ENCODE results near the gene ACOT13.
"Not testable (repeated sequence)": the region's sequence is repeated elsewhere in the genome, so short reads cannot be mapped to it uniquely, and the experiment has no call there.

Gene ACOT13

DNA sequence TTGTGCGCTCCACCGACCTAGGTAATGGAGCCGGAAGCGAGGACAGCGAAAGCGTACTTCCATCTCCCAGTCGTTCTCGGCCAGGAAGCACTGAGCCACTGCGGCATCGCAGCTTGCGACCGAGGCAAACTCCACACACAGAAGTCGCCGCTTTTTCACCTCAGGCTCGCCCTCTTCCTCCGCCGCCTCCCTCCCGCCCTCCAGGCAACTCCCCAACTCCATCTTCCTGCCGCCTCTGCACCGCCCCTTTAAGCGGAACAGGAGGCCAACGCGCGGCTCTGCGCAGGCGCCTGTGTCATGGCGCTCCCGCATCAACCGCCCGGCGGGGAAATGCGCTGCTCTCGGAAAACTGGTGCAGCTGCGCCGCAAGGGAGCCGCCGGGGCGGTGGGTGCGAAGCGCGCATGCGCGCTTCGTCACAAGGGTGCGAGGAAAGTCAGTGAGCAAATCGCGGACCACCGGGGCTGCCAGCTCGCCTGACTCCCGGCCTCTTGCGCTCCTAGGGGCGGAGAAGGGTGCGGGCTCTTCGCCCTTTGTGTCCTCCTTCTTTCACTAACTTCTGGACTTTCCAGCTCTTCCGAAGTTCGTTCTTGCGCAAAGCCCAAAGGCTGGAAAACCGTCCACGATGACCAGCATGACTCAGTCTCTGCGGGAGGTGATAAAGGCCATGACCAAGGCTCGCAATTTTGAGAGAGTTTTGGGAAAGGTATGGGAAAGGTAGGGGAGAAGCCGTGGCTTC, at the start of gene ACOT13, which contains the start of gene TDP2:
Gene ACOT13 (plus strand): TSS at position 437 of the 737 bp plus-strand sequence. CDS start 187 bp downstream, at position 624.
Gene TDP2 (minus strand): TSS at position 259 of the 737 bp plus-strand sequence. CDS start 37 bp downstream, at position 222.
- FAIRE-seq, result no peak

DNA sequence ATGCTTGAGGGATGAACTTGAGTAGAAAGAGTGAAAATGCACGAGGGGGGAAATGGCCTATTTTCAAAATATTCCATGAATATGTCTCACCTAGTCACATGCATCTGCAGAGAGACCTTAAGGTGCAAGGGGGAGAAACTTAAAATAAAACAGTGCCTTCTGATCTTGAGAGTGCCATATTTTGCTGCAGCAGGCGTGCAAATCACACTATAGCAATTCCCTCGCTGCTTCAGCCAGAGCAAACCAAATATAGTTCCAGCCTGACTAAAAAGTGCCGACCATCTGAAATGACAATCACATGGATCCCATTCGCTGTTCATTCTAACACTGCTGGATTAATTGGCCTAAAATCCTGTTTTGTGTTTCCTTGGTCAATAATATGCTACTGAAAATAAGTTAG, 47.2 kb upstream of the ACOT13 start:
- FAIRE-seq, result no peak

DNA sequence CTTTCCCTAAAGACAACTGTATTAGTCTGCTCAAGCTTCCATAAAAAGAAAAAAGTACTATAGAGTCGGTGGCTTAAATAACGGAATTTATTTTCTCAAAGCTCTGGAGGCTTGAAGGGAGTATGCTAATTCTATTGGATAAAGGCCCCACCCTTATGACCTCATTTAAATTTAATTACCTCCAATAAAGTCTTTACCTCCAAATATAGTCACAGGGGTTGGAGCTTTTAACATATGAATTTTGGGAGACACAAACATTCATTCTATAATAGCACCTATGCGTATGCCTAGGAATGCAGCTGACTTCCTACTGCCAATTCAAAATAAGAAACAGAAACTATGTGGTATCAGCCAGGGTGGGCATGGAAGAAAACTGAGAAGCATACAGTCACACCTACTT, 46.2 kb upstream of the ACOT13 start:
- no peak for FAIRE-seq

DNA sequence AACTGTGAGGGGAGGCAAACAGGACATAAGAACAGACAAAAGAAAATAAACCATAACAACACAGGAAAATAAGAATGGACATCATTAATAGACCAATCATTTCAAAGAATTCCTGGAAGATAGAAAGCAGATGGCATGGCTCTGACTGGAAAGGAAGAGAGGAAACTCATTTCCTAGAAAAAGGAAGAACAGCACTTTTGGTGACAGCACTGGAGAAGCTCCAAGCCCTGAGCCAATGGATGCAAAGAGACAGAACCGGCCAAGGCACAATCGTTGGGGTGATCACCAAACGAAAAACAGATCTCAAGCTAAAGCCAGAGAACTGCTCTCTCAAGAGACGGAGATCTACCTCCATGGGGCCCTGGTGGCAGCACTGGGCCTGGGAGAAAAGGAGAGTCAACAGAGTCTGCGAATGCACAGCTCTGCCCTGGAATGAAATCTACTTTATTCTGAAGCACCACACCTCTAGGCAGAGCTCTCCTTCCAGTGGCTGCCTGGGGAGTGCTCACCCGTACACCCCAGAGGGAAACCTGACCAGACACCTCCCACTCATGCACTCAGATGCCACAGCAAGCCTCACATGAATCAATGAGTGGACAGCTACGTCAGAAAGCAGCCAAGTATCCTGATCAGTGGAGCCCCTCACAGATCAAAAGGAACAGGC, 45.1 kb upstream of the ACOT13 start:
- FAIRE-seq, result no peak

DNA sequence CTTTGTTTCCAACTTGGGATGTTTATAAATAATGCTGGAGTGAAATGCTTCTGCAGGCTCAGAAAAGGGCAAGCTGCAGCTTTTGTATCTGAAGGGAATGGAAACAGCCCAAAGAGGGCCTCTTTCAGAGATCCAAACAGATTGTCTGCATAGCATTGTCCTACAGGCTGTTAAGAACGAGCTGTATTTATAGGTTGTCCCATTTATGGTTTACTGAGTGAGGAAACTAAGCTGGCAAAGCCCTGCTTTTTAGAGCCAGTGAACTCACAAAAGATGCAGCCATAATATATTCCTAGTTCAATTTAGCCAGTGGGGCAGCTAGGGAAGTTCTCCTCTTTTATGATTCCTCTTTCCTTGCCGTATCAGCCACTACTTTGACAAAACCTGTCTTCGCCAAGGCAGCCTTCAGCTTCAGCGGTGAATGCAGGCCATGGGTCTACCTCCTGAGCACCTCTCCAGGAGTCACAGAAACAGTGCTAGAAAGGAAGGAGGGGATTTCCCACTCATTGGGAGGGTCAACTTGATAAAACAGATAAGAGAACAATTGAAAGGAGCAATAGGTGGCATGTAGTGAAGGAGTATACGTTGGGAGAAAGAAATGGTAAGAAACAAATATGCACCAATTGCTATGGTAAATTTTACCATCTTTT, 35.9 kb upstream of the ACOT13 start:
- no peak for FAIRE-seq

DNA sequence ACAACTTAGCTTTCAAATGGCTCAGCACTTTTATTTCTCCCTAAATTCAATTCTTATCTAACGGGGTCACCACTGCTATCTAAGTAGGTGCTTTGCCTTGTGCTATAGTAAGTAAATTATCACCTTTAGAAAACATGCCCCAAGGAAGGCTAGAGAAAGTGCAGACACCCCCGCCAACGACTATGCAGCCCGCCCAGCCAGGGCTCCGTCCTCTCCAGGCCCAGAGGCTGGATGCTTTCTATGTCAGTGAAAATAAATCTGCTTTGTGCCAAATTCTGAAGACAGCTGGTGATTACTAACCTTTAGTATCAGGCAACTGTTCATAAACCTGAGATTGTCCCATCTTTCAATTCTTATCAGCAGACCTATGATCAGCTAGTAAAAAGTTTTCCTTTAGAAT, 35.2 kb upstream of the ACOT13 start:
- no peak for FAIRE-seq

DNA sequence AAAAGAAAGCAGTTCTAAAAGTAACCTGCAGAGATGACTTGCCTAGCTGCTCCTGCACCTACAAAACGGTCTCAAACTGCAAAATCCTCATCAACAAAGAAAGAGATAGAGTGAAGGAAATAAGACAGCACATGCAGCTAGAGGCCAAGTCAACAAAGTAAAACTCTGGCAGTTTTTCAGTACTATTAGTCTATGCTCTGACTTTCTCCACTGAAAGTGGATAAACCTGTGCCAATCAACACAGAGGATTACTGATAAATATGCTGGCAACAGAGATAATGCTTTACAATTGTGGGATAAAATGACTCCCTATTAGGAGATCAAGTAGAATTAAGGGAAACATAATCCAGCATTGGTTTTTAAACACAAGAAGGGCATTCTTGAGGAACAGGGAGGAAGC, 34.3 kb upstream of the ACOT13 start:
- no peak for FAIRE-seq

DNA sequence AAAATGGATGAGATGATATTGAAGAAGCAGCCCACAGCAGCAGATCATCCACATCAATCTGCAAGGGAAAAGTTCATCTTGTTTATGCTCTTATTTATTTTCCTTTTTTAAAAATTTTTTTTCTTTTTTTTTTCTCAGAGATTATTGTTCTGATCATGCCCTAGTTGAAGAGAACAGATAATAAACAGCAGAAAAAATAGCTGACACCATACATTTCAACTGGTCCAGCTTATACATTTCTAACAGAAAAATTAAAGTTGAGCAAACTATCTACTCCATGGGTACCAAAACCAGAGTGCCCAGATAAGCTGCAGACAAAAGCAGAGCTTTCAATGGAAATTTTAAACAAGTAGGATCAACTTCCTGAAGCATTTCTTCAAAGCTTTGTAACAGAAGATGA, 30.2 kb upstream of the ACOT13 start:
- no peak for FAIRE-seq

DNA sequence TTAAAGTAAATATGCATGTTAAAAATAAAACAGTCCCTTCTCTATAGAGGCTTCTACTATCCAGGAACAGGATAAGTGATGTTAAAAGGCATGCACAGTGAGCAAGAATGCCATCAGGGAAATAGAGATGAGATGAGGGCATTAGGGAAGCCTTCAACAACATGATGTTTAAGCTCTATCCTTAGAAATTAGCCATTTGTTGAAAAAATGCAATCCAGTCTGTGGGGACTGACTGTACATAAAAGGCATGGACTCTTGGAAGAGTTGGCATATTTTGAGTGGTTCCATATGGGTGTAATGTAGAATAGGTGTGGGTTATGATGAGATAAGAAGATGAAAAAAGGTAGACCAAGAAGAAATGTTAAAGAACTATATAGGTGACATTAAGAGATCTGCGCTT, 26.7 kb upstream of the ACOT13 start:
- no peak for FAIRE-seq

DNA sequence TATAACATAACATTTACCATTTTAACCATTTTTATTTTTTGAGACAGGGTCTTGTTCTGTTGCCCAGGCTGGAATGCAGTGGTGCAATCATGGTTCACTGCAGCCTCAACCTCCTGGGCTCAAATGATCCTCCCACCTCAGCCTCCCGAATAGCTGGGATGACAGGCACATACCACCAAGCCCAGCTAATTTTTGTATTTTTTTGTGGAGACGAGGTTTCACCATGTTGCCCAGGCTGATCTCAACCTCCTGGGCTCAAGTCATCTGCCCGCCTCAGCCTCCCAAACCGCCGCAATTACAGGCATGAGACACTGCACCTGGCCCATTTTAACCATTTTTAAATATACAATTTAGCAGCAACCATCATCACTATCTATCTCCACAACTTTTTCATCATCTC, 26.2 kb upstream of the ACOT13 start:
- not testable (repeated sequence) for FAIRE-seq

DNA sequence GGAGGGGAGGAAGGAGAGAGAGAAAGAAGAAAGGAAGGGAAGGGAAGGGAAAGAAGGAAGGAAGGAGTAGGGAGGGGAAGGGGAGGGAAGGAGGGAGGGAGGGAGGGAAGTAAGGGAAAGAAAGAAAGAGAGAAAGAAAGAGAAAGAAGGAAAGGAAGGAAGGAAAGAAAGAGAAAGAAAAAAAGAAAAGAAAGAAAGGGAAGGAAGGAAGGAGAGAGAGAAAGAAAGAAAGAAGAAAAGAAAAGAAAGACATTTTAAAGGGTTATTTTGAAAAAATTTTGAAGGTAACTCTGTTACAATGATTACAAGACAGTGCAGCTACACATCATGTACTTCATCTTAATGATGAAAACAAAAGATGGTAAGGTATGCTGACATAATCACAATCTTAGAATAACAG, 24.8 kb upstream of the ACOT13 start:
- no peak for FAIRE-seq

DNA sequence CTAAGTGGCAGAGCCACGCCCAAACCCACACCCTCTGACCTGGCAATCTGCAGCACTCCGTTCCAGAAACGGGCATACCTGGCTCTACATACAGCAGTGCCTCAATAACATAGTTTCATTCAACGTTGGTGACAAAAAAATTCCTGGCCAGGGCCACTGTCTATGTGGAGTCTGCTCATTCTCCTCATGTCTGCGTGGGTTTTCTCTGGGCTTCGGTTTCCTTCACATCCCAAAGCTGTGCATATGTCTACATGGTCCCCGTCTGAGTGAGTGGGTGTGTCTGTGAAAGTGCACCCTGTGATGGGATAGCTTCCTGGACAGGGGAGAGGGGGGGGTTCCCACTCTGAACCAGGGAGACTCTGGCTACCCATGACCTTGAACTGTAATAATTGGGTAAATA, 23.0 kb upstream of the ACOT13 start:
- no peak for FAIRE-seq

DNA sequence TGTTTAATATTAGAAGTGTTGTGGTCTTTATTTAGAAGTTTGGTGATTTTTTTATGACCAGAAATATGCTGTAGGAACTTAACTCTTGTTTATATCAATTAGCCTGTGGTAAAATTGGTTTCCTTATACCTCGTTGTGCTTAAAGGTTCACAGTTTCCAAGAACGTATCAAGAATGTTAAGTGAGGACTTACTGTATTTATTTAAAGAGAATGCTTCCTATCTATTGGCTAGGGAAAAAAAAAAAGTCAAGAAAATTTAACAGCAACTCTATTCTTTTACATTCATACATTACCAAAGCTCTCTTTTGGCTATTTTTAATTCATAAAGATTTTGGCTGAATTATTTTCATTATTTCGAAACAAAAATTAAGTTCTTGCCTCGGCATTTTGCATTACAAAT, 22.5 kb upstream of the ACOT13 start:
- FAIRE-seq, result peak; percentile 13

DNA sequence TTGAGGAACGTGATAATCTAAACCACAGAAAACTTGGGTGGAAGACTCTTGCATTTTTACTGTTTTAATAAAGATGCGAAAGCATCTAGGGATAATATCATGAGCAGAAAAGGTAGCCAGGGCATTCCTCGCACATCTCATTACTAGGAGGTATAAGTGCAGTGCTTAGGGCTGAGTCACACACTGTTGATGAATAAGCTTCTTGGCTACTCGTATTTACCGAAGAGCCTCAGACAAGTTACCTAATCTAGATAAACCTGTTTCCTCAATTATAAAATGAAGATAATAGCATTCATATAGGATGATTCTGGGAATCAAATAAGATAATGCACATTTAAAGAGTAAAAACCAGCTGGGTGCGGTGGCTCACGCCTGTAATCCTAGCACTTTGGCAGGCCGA, 20.1 kb upstream of the ACOT13 start:
- no peak for FAIRE-seq

DNA sequence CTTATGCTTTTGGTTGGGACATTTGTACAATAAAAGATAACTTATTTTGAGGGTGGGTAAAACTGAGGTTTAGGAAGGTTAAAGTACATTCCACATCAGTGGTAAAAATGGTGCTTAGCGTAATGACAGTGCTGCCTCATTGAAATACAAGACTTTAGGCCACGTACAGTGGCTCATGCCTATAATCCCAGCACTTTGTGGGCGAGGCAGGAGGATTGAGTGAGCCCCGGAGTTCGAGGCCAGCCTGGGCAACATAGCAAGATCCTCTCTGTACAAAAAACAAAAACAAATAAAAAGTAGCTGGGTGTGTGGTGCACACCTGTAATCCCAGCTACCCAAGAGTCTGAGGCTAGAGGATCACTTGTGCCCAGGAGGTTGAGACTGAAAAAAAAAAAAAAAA, 18.6 kb upstream of the ACOT13 start:
- no peak for FAIRE-seq

DNA sequence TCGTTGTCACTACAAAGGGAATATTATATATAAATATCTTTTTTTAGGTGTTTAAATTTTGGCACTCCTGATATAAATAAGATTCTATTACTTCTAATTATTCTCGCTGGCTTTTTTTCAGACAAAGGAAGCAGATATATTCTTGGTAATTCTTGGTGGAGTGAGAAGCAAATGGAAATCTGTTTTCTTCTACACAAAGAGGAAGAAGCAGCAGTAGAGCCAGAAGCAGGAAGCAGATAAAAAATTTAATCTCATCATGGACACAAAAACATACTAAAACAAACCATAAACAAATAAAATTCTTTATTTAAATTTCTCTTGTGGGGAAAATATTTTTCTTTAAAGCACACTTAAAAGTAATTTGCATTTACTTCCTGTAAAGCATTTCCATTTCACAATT, 17.2 kb upstream of the ACOT13 start:
- FAIRE-seq, result no peak

DNA sequence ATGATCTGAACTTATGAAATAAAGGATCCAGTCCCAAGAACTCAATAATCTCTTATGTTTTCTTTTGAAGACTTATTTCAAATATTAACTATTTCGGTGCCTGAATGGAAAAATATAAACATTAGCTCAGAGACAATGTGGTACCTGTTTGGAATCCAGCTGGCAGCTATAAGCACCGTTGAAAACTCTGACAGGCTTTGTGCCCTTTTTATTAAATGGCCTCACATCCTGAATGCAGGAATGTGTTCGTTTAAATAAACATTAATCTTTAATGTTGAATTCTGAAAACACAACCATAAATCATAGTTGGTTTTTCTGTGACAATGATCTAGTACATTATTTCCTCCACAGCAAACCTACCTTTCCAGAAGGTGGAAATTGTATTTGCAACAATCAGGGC, 16.5 kb upstream of the ACOT13 start:
- FAIRE-seq, result no peak

DNA sequence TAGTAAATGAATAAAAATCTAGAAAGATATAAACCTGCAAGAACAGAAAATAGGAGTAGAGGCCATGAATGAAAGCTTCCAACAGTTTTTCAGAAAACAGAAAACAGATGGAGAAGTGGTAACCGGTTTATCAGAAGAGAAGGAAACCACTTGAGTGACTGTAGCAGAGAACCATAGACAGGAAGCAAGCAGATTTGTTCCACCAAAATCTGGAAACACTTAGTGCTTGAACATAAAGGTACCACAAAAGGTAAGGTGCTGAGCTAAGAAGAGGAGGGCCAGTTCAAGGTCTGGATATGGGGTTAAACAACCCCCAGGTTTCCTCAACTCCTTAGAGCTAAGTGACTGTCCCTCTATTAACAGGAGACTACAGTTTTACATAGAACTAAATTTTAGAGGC, 11.7 kb upstream of the ACOT13 start:
- no peak for FAIRE-seq

DNA sequence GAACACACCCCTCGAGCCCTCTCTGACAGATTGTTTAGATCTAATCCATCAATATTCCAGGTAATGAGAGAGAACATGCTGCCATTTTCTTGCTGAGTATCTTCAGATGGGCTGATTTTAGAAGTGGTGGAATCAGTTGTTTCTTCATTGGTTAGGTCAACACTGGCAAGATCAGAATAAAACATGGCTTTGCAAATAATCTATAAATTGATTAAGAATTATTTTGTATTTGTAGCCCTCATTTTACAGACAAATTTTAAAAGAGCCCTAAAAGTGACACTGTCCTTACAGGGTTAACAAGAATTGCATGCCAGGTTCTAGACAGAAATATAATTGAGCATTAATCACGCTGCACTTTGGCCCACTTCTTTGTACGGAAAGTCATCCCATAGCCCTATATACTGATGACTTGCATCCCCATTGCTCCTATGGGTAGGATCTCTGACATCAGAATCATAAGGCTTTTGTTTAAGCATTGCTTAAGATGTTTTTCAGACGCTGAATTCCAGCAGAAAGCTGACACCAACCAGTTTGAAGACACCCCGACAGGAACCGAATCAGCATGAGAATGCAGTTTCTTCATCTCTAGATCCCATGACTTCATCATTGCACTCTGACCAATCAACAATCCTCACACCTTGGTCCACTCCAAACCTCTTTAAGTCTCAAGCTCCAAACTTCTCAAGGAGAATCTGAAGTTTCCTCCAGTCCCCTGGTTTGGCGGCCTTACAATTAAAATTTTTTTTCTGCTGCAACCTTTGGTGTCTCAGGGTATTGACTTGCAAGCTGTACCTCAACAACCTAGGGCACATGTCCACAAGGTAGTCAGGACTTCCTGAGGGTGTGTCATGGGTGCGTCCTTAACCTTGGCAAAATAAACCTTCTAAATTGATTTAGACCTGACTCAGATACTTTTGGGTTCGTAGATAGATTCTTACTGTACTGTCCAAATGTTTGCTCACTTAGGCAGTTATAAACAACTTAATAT, 8.0 kb upstream of the ACOT13 start:
- no peak for FAIRE-seq

DNA sequence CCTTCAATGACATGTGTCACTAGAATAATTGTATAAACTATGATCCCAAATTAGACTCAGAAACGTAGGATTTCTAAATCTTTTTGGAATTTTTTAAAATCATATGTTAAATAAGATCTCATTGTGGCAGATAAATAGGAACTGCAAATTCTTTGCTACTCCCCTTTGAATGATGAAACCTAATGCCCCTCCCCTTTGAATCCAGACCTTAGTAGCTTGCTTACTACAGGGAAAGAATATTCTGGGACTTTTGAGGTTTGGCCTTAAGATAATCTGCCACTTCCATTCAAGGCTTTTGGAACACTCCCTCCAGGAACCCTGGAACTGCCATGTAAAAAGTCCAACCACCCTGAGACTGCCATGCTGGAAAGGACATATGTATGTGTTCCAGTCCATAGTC, 7.3 kb upstream of the ACOT13 start:
- no peak for FAIRE-seq

DNA sequence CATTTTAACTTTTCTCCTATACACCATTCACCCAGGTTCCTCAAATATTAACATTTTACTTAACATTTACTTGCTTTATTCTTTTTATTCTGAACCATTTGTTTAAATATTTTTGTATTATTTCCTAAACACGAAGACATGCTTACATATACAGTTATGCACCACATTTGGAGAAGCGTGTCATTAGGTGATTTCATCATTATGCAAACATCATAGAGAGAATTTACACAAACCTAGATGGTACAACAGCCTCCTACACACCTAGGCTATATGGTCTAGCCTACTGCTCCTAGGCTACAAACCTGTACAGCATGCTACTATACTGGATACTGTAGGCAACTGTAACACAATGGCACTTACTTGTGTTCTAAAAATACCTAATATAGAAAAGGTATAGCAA, 6.8 kb upstream of the ACOT13 start:
- FAIRE-seq, result no peak

DNA sequence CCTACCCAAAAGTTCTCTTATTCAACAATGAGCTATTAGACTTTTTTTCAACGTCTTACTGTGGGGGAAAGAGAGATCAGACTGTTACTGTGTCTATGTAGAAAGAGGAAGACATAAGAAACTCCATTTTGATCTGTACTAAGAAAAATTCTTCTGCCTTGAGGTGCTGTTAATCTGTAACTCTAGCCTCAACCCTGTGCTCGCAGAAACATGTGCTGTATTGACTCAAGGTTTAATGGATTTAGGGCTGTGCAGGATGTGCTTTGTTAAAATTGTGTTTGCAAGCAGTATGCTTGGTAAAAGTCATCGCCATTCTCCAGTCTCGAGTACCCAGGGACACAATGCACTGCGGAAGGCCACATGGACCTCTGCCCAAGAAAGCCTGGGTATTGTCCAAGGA, 5.1 kb upstream of the ACOT13 start:
- FAIRE-seq, result not testable (repeated sequence)

DNA sequence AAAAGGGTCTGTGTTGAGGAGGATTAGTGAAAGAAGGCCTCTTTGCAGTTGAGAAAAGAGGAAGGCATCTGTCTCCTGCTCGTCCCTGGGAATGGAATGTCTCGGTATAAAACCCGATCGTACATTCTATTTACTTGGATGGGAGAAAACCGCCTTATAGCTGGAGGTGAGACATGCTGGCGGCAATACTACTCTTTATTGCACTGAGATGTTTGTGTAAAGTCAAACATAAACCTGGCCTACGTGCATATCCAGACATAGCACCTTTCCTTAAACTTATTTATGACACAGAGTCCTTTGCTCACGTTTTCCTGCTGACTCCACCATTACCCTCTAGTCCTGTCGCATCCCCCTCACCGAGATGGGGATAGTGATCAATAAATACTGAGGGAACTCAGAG, 4.6 kb upstream of the ACOT13 start:
- no peak for FAIRE-seq
